Lung (tissue), 12 donors: ENCODE results near the gene CHRNG. TPM values are rescaled to one million over a fixed set of nuclear protein-coding genes. Genes with fewer than 3 reads are reported as not detected.

ENCODE experiments used
- ATAC-seq: fragments of 200-7000 bp; cut with Tn5 transposase; one replicate; pipeline ENCODE4 v1.9.1; 2020; ENCODE audit warnings: moderate number of reproducible peaks; ENCODE audit not compliant: insufficient read depth, low FRiP score
- DNase-seq, 3 donors: peaks; one replicate each; pipeline ENCODE4 v3.0.0-alpha.2; 2013 to 2017
- H3K27ac ChIP-seq, 2 donors: one replicate each; pipeline ENCODE4 v1.5.1; 2013; ENCODE audit warnings: mild to moderate bottlenecking in 2 of 2, moderate library complexity in 2 of 2, control low read depth in 1 of 2, inconsistent platforms in 1 of 2, low read depth in 1 of 2, low read length in 1 of 2
- H3K27me3 ChIP-seq, 3 donors: one replicate each; pipeline ENCODE4 v1.5.1; 2013; ENCODE audit warnings: low read length in 2 of 3; ENCODE audit not compliant: control insufficient read depth in 3 of 3, insufficient read depth in 3 of 3
- H3K36me3 ChIP-seq, 4 donors: one replicate each; pipeline ENCODE4 v1.5.1; 2013; ENCODE audit warnings: low read length in 4 of 4, mild to moderate bottlenecking in 1 of 4, moderate library complexity in 1 of 4; ENCODE audit not compliant: control insufficient read depth in 4 of 4, insufficient read depth in 4 of 4
- H3K4me1 ChIP-seq, 5 donors: one replicate each; pipeline ENCODE4 v1.5.1; 2013; ENCODE audit warnings: low read length in 5 of 5, mild to moderate bottlenecking in 2 of 5, moderate library complexity in 1 of 5; ENCODE audit not compliant: control insufficient read depth in 5 of 5, insufficient read depth in 5 of 5
- H3K4me3 ChIP-seq: one replicate; pipeline ENCODE4 v1.5.1; 2013; ENCODE audit warnings: mild to moderate bottlenecking, control low read depth, moderate library complexity
- H3K9ac ChIP-seq, 2 donors: one replicate each; pipeline ENCODE4 v1.5.1; 2013; ENCODE audit warnings: low read length in 2 of 2, control low read depth in 1 of 2; ENCODE audit not compliant: insufficient read depth in 1 of 2
- H3K9me3 ChIP-seq, 4 donors: one replicate each; pipeline ENCODE4 v1.5.1; 2013; ENCODE audit warnings: low read length in 3 of 4, mild to moderate bottlenecking in 1 of 4, moderate library complexity in 1 of 4; ENCODE audit not compliant: control insufficient read depth in 4 of 4, insufficient read depth in 3 of 4
- WGBS, 2 donors: extraction: QIAGEN DNeasy Blood & Tissue Kit; methylation state at CpG; one replicate each; pipeline ENCODE4 v1.1.7; 2013; 5-methylcytosine and 5-hydroxymethylcytosine counted together
- polyA plus RNA-seq, 2 donors: library from polyadenylated mRNA; stranded (reverse); fragments of 200-250 nt; gene quantifications; one replicate each; pipeline ENCODE4 v1.2.1, GENCODE V29; 2013
- total RNA-seq, 2 donors: library from RNA; depleted of rRNA in 1 of 2; stranded (reverse); fragments of >200 nt in 1 of 2; gene quantifications; one replicate each; pipeline ENCODE4 v1.2.1, GENCODE V29; 2014 to 2021
- TF ChIP-seq, protein P1 (sequence below): IDR thresholded peaks from 2 replicates; pipeline ENCODE4 v1.5.1; 2012; ENCODE audit warnings: mild to moderate bottlenecking; ENCODE audit errors: control extremely low read depth, extremely low read depth
- donor health status: control.
- donor health status: control.
- donor health status: Bipolar disorder and iron deficiency.
- donor health status: healthy.
- donor health status: DM: yes; HTN: yes; CAD: no.

The CHRNG gene
- total and polyA plus RNA-seq, 4 donors, result not detected

DNA sequence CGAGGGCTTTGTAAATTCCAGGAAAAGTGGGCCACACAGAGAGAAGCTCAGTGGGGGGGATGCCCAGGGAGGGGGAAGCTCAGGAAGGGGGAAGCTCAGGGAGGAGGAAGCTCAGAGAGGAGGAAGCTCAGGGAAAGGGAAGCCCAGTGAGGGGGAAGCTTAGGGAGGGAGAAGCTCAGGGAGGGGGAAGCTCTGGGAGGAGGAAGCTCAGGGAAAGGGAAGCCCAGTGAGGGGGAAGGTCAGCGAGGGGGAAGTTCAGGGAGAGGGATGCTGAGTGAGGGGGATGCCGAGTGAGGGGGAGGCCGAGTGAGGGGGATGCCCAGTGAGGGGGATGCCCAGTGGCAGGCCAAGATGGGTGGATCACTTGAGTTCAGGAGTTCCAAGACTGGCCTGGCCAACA is 821 bp upstream of the CHRNG start:
- H3K27me3 ChIP-seq, result peaks cover 0 to 4% (median 0%) of the 10 kb centered on the region in 3 donors
- H3K36me3 ChIP-seq, result no peaks in the 10 kb centered on the region
- H3K9ac ChIP-seq, result no peak overlapping the region
- ATAC-seq (peak; percentile 28), DNase-seq (no peak)
- no peak overlapping the region for H3K4me3 ChIP-seq
- peaks cover 0 to 6% (median 0%) of the 10 kb centered on the region in 5 donors for H3K4me1 ChIP-seq
- peaks cover 0 to 6% (median 3%) of the 10 kb centered on the region in 4 donors for H3K9me3 ChIP-seq
- TF ChIP-seq, protein P1, sequence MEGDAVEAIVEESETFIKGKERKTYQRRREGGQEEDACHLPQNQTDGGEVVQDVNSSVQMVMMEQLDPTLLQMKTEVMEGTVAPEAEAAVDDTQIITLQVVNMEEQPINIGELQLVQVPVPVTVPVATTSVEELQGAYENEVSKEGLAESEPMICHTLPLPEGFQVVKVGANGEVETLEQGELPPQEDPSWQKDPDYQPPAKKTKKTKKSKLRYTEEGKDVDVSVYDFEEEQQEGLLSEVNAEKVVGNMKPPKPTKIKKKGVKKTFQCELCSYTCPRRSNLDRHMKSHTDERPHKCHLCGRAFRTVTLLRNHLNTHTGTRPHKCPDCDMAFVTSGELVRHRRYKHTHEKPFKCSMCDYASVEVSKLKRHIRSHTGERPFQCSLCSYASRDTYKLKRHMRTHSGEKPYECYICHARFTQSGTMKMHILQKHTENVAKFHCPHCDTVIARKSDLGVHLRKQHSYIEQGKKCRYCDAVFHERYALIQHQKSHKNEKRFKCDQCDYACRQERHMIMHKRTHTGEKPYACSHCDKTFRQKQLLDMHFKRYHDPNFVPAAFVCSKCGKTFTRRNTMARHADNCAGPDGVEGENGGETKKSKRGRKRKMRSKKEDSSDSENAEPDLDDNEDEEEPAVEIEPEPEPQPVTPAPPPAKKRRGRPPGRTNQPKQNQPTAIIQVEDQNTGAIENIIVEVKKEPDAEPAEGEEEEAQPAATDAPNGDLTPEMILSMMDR, result no peak
- H3K27ac ChIP-seq, result no peak overlapping the region
- 10 to 11% methylated on average over 4 of the region's 4 CpGs for WGBS, 2 donors

DNA sequence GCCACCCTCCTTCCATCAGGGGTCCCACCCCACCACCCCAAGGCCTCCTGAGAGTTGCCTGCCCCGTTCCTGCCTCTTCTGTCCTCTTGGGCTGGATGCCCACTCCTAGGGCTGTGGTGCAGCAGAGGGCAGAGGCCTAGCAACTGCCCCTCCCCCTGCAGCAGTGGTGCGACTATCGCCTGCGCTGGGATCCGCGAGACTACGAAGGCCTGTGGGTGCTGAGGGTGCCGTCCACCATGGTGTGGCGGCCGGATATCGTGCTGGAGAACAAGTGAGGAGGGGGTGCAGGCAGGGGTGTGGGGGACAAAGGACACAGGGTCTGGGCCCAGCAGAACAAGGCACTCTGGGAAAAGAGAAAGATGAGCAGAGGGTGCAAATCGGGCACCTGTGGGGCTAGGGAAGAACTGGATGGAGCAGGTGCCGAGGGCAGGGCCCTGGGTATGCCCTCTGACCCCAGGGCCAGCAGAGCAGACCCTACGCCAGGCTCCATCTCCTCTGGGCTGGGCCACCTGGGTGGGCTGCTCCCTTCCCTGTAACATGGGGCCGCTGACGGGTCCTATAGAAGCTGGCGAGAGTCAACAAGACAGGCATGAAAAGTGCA is 1.0 kb downstream of the CHRNG start:
- Histone ChIP-seq H3K27me3 (peaks cover 0 to 4% (median 0%) of the 10 kb centered on the region in 3 donors), H3K9me3 (peaks cover 0 to 6% (median 3%) of the 10 kb centered on the region in 4 donors), H3K4me3 (no peak overlapping the region), H3K36me3 (no peaks in the 10 kb centered on the region), H3K9ac (no peak overlapping the region), H3K4me1 (peaks cover 0 to 6% (median 0%) of the 10 kb centered on the region in 5 donors), H3K27ac (no peak overlapping the region)
- DNase-seq, result no peak
- WGBS, 2 donors, result 82 to 83% methylated on average over 17 of the region's 17 CpGs
- TF ChIP-seq, protein P1, result no peak
- ATAC-seq, result no peak

DNA sequence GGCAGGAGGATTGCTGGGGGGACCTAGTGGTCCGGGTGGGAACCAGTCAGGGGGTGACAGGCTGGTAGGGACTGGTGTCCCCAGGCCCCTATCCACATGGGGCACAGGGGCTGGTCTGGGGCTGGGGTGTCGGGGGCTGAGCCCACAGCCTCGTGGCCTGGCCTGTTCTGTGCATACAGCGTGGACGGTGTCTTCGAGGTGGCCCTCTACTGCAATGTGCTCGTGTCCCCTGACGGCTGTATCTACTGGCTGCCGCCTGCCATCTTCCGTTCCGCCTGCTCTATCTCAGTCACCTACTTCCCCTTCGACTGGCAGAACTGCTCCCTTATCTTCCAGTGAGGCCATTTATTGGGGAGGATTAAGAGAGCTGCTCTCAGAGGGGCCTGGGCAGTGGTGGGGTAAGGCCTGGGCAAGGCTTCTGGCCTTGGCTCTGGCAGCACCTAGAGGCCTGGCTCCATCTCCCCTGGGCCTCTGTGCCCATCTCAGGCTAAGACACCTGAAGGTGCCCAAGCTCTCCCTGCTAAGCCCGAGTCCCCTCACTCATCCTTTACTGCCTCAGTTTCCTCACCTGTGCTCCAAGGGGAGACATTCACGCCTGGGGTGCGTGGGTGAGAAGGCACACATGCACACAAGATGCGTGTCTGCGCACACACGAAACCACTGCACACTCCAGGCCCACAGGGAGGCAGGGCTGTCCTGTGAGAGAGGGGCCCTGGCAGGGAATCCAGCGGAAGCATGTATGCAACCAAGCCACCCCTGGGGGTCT is 1.9 kb downstream of the CHRNG start:
- H3K27ac ChIP-seq, result no peak overlapping the region
- peaks cover 0 to 6% (median 0%) of the 10 kb centered on the region in 5 donors for H3K4me1 ChIP-seq
- WGBS, 2 donors, result 59% methylated on average over 19 of the region's 19 CpGs
- TF ChIP-seq, protein P1, result no peak
- H3K4me3 ChIP-seq, result no peak overlapping the region
- H3K27me3 ChIP-seq, result peaks cover 0 to 4% (median 0%) of the 10 kb centered on the region in 3 donors
- ATAC-seq (no peak), DNase-seq (no peak)
- H3K36me3 ChIP-seq, result peaks cover 0 to 2% (median 0%) of the 10 kb centered on the region in 4 donors
- peaks cover 0 to 2% (median under 1%) of the 10 kb centered on the region in 4 donors for H3K9me3 ChIP-seq
- H3K9ac ChIP-seq, result no peak overlapping the region
